GM18502 (cell line): ENCODE measurements around the gene PNPLA1.

Experiments used
- ATAC-seq: cut with Tn5 transposase; IDR thresholded peaks from one replicate; pipeline ENCODE4 v1.9.1; 2021; ENCODE audit warnings: mild to moderate bottlenecking; ENCODE audit not compliant: unreplicated experiment, poor library complexity

PNPLA1 gene

GRCh38 chr6:36245572-36246061 is 24.2 kb upstream of the PNPLA1 start:
- no peak for ATAC-seq

GRCh38 chr6:36246506-36247268 is 23.2 kb upstream of the PNPLA1 start:
- ATAC-seq = no peak

- no peak for ATAC-seq
Observed at GRCh38 chr6:36247693-36248092, 22.2 kb upstream of the PNPLA1 start.

GRCh38 chr6:36248980-36249379 is 20.9 kb upstream of the PNPLA1 start:
- ATAC-seq = no peak

GRCh38 chr6:36249536-36249935 is 20.3 kb upstream of the PNPLA1 start:
- ATAC-seq = no peak

GRCh38 chr6:36252005-36252404 is 17.9 kb upstream of the PNPLA1 start:
- ATAC-seq = no peak

GRCh38 chr6:36263390-36264000 is 6.4 kb upstream of the PNPLA1 start:
- no peak for ATAC-seq

- ATAC-seq = no peak
Observed at GRCh38 chr6:36265744-36266143, 4.1 kb upstream of the PNPLA1 start.

GRCh38 chr6:36266913-36267644 is 2.8 kb upstream of the PNPLA1 start:
- no peak for ATAC-seq

- ATAC-seq = no peak
Observed at GRCh38 chr6:36267731-36268477, 2.0 kb upstream of the PNPLA1 start.

- ATAC-seq = no peak
Observed at GRCh38 chr6:36268478-36269275, 1.2 kb upstream of the PNPLA1 start.

GRCh38 chr6:36272234-36272633 is 2.4 kb downstream of the PNPLA1 start:
- ATAC-seq = no peak

- no peak for ATAC-seq
Observed at GRCh38 chr6:36273067-36273466, 3.2 kb downstream of the PNPLA1 start.

GRCh38 chr6:36273802-36274514 is 4.1 kb downstream of the PNPLA1 start:
- ATAC-seq = no peak

- ATAC-seq = no peak
Observed at GRCh38 chr6:36276581-36277536, 7.0 kb downstream of the PNPLA1 start.

- no peak for ATAC-seq
Observed at GRCh38 chr6:36277946-36278470, 8.1 kb downstream of the PNPLA1 start.

GRCh38 chr6:36280467-36280866 is 10.6 kb downstream of the PNPLA1 start:
- ATAC-seq = no peak

- no peak for ATAC-seq
Observed at GRCh38 chr6:36280983-36281382, 11.1 kb downstream of the PNPLA1 start.
